Ammon's horn (tissue), 1 donor: ENCODE results near the gene FAM169A.
"Not testable (repeated sequence)": the region's sequence is repeated elsewhere in the genome, so short reads cannot be mapped to it uniquely, and the experiment has no call there.

Source experiments
- DNase-seq: peaks from one replicate; pipeline ENCODE4 v3.0.0-alpha.2; 2016; ENCODE audit warnings: low spot score

The FAM169A gene

DNA sequence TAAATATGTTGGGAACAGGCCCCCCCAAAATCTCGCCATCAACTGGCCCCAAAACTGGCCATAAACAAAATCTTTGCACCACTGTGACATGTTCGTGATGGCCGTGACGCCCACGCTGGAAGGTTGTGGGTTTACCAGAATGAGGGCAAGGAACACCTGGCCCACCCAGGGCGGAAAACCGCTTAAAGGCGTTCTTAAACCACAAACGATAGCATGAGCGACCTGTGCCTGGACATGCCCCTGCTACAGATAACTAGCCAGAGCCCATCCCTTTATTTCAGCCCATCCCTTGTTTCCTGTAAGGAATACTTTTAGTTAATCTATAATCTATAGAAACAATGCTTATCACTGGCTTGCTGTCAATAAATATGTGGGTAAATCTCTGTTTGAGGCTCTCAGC, 3.2 kb upstream of the FAM169A start:
- DNase-seq, result not testable (repeated sequence)

- no peak for DNase-seq
These were observed 492 bp upstream of the FAM169A start for GRCh38 chr5:74866596-74867162.

DNA sequence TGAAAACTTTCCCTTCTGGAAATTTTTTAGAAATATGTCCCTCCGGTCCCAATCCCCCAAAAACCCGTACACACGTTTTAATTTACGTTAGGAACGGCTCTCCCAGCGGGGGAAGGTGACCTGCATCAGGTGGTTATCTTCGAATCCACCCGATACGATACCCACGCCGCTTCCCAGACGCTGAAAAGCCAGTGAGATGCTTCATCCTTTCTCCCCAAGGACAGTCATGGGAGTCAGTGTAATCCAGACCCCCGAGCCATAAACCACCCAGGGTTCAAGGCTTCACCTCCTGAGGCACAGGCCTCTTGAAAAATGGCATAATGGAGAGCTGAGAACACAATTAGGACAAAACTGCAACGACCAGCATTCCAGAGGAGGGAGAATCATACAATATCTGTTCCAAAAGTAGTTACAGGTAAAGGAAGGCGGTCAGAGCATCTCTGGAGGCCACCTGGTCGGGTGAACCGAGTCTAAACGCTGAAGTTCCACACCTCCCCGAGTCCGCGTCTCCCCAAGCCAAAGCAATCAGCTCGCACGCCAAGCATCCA, 857 bp downstream of the FAM169A start:
- no peak for DNase-seq

- peak; percentile 34 for DNase-seq
These were observed 1.4 kb downstream of the FAM169A start for GRCh38 chr5:74864823-74865222.

DNA sequence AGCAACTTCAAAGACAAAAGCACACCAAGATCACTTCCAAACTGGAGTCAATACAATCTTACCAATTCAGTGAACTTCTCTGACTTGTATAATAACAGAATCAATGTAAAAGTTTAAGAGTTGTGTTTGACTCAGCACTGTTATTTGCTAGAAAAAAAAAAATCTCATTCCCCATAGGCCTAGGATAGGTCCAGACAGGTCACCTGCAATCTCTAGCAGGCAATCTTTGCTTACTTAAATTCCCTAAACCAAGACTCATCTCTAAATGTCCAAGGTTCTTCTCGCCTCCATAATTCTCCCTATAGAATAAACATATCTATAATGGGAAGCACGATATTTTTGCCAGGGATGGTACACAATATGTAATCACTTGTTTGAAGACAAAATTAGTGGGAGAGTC, 2.5 kb downstream of the FAM169A start:
- DNase-seq, result no peak

- DNase-seq, result no peak
These were observed 4.0 kb downstream of the FAM169A start for GRCh38 chr5:74862221-74862620.

DNA sequence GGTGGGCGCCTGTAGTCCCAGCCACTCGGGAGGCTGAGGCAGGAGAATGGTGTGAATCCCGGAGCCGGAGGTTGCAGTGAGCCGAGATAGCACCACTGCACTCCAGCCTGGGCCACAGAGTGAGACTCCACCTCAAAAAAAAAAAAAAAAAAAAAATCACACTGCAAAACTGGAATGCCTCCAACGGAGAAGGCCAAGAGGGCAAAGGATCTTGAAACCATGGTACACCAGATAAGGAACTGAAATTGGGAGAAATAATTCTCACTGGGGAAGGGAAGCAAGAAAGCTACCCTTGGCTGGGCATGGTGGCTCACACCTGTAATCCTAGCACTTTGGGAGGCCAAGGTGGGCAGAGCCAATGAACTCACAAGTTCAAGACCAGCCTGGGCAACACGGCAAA, 9.2 kb downstream of the FAM169A start:
- not testable (repeated sequence) for DNase-seq

GRCh38 chr5:74853256-74853655, 12.9 kb downstream of the FAM169A start:
- DNase-seq, result no peak

DNA sequence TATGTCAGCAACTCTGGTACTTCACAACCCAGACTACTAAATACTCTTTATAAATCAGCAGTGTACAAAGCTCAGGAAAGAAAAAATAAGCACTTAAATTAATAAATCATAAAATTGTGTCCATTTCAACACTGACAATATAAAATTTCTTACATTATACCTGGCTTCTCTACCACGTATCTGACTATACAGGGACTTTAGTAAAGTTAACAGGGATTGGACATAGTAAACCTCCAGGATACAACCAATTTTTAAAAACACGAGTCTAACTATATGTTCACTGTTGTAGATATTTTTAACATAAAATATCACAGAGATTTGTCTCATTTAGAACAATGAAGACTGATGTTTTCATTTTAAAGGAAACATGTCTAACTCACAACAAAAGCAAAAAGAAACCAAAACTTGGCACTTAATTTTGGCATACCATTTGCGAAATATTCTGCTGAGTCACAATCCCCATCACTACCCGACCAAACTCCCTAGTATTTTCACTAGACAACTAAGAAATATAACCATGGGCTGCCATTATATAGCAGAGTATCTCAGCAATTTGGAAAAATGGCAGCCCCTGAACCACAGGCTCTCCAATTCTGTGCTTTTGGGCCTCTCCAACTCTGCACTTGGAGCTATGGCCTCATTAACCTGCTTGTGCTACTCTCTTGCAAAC, 14.4 kb downstream of the FAM169A start:
- no peak for DNase-seq

DNA sequence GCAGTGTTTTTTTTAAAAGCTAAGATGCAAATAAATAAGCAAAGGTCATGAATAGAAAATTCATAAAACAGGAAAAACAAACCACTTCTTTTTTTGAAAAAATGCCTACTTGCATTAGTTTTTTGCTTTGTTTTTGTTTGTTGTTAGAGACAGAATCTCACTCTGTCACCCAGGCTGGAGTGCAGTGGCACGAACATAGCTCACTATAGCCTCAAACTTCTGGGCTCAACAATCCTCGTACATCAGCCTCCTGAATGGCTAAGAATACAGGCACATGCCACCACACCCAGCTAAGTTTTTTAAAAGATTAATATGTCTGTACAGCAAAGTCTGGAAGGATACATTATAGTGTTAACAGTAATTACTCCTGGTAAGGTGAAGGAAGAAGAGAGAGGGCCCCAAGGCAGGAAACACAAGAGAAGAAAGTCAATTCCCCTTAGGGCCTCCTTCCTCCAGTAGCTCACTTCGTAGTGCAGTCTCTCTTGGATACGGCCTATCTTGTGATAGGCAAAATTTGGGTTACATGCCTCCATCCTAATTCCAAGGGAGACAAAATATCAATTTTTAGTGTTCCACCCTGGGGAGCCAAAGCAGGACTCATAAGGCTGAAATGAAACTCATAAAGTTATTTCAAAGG, 15.3 kb downstream of the FAM169A start:
- DNase-seq, result no peak

DNA sequence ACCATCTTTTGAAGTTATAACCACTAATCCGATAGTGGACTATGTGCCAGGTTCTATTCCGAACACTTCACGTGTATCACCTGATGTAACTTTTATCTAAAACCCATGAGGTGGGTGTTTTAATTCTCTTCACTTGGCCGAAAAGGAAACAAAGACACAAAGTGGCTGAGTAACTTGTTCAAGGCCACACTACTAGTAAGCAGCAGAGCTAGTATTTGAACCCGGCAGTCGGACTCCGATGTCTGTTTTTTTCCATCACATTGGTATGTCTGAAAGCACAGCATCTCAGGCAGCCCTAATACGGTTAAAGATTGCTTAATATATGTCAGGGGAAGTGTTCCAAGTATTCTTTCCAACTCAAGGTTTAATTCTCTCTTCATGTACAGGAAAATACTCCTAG, 16.2 kb downstream of the FAM169A start:
- DNase-seq, result no peak

- DNase-seq, result no peak
These were observed 17.6 kb downstream of the FAM169A start for GRCh38 chr5:74848553-74849025.

- DNase-seq, result no peak
These were observed 27.0 kb downstream of the FAM169A start for GRCh38 chr5:74839229-74839628.

- no peak for DNase-seq
These were observed 27.9 kb downstream of the FAM169A start for GRCh38 chr5:74838262-74838661.

DNA sequence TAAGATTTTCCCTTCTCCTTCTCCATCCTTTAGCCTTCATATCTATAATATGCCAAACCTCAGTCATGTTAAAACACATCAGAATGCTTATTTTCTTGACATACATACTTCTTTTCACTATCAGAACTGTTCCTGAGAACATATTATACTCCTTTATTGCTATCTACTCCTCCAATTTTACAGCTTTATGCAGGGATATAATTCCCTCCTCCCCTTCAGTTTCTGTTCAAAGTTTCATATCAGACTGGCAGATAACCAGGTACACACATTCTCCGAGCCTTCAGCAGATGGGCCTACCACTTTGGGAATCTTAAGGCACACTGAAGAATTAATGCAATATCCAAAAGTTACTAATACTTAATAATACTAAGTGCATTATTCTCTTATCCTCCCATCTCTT, 29.1 kb downstream of the FAM169A start:
- DNase-seq, result no peak

- DNase-seq, result no peak
These were observed 32.5 kb downstream of the FAM169A start for GRCh38 chr5:74833537-74834266.

GRCh38 chr5:74829413-74829812, 36.8 kb downstream of the FAM169A start:
- no peak for DNase-seq

GRCh38 chr5:74822288-74822687, 43.9 kb downstream of the FAM169A start:
- DNase-seq, result no peak

DNA sequence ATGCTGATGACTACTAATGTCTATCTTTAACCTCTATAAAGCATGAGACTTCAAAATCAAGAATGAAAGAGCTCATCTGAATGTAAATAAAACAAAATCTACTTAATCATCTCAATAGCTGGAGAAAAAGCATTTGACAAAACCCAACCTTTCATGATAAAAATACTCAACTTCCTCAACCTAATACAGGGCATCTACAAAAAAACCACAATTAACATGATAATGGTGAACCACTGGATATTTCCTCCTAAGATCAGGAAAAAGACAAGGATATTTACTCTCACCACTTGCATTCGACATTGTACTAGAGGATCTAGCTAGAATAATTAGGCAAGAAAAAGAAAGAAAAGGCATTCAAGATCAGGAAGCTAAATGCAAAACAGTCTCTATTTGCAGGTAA, 49.3 kb downstream of the FAM169A start:
- no peak for DNase-seq

- DNase-seq, result no peak
These were observed 55.3 kb downstream of the FAM169A start for GRCh38 chr5:74810915-74811314.

DNA sequence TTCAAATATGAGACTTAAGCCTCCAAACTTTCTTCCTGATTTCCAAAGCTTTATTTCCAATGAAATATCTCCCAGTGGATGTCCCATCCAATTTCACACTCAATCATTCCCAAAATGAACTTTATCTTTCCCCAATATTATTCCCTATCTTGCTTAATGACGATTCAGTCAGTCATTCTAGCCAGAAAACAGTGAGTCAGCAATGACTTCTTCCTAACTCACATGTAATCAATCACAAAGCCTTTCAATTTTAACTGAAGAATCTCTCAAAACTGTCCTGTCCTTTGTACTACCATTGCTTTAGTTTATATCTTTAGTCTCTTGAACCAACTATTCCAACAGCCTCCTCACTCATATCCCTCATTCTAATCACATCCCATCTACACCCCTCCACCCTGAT, 64.2 kb downstream of the FAM169A start:
- DNase-seq, result no peak

GRCh38 chr5:74801197-74801596, 65.0 kb downstream of the FAM169A start:
- DNase-seq, result no peak
